ENCODE results near the gene C17orf75.

The C17orf75 gene

DNA sequence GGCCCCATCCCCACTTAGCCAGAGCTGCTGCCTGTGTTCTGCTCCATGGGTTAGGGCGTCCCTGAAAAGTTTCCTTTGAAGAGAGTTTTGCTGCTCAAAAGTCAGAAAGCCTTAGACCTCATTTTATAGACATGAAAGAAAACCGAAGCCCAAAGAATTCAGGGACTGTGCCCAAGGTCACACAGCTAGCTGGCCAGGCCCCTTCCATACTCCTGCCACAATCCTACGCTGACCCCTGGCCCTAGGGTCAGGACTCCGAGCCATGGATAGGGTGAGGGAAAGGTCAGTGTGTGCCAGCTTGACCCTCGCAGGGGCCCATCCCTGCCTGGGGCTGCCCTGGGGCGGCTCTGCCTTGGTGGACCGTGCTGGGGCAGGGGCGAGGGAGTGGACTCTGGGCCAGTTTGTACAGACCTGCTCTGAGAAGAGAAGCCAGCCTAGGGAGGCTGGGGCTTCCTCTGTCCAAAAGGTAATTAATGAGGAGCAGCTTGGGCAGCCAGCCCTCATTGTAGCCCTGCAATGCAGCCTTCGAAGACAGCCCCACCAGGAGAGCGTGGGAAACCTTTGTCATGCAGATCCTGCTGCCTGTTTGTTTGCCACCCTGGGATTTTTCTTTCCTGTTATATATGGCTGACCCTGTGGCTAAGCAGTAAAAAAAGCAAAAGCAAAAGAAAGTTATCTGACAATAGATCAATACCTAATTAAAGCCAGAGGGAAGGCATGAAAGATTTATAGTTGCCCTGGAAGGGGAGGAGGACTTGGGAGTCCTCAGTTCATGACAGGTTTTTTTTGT, 38.9 kb downstream of the C17orf75 start:
- DNase-seq: no peak

DNA sequence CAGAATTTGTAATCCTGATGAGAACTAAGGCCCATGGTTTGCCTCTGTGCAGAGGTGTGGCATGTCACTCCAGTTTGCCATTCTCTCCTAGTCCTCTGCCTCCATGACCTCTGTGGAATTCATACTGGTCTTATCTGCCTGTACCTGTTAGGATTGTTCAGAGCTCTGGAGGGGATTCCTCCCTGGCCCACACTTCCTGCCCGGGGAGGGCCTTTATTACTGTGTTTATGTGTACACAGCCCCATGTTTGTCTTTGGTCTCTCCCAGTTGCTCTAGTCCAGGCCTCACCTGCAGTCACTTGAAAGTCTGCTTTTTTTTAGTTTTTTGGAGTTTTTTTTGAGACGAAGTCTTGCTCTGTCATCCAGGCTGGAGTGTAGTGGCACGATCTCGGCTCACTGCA, 39.9 kb downstream of the C17orf75 start:
- no peak for DNase-seq

DNA sequence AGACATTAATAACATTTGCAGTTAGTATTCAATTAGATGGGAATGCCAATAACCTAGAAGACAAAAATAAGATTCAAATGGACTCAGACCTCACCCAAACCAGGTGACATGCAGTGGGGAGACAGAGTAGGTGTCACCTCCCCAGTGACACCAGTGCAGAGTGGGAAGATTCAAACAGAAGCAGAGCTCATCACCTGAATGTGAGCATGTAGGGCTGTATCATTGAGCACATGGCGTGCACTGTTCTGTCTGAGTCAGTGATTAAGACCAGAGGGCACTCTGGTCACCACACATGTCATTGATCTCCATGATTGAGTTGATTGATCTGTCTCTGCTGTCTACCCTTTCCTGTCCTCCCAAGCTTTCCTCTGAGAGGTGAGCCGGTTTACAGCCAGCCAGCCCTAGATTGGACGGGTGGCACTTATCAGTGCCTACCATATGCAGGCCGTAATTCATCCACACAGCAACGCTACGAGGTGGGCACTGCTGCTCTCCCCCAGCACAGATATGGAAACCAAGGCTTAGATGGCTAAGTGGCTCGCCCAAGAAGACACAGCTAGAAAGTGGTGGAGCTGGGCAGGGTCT, 42.3 kb downstream of the C17orf75 start:
- no peak for DNase-seq

DNA sequence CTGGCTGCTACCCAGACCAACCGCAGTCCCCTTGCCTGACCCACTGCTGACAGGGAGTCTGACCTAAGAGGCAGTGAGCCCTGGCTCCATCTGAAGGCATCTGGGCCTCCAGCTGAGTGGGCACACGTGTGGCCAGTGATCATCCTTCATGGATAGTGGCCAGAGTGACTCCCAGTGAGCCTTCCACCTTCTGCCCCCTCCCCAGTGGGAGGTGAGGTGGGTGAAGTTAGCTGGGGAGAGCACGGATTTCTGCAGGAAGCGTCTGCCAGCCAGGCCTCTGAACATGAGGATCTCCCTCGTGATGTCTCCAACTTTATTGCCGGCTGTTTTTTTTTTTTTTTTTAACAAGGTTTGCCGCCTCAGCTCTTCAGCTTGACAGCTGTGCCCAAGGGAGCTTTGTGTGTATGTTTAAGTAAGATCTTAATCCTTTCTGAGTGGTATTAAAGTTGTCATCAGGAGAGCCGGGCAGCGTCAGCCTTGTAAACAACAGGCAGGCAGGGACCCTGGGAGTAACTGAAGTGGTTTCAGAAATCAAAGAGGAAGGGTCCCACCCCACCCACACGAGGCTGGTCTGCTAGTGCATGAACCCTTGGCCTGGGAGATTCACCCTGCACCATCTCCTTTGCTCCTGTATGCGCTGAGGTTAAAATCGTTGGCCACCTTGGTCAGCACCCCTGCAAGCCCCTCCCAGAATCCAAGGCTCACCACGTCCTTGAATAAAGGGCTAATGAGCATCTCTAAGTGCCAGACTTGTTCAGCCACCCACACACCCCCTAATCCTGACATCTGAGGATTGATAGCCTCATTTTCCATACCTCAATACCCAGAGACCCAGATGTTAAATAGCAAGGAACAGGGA, 43.0 kb downstream of the C17orf75 start:
- DNase-seq: no peak

DNA sequence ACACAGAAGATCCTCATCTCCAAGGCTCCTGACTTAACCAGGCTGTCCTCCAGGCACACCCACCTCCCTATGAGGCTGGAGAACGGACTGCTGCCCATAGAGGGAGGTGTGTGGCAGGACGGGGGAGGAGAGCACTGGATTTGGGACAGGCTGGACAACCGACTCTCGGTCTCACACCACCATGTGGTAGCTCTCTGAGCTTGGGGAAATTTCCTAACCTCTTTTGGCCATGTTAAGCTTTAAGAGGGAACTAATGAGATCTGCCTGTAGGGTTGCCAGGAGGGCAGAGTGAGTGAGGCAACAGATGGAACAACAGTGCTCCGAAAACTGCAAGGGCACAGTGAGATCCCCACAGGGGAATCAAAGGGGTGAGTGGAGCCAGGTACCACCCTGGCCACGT, 43.7 kb downstream of the C17orf75 start:
- DNase-seq: no peak

DNA sequence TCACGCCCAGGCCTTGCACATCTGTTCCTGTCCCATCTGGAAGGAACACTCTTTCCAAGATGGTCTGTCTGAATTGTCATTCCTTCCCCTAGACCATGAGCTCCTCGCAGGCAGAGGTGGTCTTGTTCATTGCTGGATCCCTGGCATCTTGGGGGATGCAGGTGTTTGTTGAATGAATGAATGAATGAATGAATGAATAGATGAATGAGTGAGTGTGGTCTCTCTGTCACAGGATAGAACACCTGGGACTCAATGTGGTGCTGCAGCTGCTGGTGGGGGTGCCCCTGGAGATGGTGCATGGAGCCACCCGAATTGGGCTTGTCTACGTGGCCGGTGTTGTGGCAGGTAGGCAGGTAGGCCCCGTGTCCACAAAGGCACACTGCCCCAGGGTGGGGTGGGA, 44.1 kb downstream of the C17orf75 start:
- DNase-seq: no peak

DNA sequence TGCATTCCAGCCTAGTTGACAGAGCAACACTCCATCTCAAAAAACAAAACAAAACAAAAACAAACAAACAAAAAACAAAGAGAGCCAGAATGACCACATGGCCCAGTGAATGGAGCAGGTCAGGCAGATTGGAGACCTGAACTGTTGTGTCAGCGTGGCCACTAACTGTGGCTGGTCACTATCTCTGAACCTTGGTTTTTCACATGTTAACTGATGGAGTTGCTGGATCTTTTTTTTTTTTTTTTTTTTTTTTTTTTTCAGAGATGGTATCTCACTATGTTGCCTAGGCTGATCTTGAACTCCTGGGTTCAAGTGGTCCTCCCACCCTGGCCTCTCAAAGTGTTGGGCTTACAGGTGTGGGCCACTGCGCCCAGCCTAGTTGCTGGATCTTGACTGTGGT, 44.5 kb downstream of the C17orf75 start:
- DNase-seq: no peak

DNA sequence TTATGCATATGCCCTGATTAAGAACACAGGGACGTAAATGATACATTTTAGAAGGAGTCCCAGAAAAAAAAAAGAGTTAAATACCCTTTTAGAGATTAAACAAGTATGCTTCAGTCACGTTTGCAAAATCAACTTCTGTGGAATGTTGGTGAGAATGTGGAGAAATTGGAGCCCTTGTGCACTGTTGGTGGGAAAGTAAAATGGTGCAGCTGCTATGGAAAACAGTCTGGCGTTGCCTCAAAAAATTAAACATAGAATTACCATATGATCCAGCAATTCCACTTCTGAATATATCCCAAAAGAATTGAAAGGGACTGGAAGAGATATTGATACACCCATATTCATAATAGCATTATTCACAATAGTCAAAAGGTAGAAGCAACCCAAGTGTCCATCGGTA, 49.9 kb downstream of the C17orf75 start:
- DNase-seq: no peak

DNA sequence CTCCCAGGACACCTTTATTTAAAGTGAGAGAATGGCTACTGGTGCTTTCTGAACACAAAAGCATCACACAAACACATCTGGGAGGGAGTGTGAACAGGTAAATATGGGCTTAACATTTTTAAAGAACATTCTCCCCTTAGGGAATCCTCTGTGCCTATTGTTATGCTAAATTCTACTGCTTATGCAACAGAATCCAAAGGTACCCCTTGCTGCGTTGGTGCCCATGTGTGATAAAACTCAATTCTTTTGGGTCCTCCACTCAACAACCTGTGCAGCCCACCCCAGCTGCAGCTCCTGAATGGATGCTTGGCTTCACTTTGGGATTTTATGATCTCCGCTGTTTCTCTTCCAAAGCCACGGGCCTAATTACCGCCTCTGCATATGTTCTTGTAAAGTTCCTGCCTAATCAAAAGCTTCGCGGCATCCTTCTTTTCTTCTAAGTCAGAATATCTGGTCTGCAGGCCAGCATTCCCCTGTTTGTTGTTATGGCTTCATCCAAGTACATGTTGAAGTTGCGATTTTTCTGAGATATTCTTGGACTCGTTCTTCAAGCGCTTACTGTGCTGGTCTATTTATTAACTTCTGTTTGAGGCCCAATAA, 52.4 kb downstream of the C17orf75 start:
- no peak for DNase-seq

DNA sequence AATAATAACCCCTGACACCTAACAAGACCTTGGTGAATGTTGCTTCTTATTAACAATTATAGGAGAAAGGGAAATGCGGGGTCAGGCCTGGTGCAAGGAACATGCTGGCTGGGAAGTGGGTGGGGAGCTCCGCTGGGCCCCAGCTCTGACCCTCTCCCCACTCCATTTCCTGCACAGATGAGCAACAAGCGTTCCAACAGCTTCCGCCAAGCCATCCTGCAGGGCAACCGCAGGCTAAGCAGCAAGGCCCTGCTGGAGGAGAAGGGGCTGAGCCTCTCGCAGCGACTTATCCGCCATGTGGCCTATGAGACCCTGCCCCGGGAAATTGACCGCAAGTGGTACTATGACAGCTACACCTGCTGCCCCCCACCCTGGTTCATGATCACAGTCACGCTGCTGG, 53.4 kb downstream of the C17orf75 start:
- no peak for DNase-seq

DNA sequence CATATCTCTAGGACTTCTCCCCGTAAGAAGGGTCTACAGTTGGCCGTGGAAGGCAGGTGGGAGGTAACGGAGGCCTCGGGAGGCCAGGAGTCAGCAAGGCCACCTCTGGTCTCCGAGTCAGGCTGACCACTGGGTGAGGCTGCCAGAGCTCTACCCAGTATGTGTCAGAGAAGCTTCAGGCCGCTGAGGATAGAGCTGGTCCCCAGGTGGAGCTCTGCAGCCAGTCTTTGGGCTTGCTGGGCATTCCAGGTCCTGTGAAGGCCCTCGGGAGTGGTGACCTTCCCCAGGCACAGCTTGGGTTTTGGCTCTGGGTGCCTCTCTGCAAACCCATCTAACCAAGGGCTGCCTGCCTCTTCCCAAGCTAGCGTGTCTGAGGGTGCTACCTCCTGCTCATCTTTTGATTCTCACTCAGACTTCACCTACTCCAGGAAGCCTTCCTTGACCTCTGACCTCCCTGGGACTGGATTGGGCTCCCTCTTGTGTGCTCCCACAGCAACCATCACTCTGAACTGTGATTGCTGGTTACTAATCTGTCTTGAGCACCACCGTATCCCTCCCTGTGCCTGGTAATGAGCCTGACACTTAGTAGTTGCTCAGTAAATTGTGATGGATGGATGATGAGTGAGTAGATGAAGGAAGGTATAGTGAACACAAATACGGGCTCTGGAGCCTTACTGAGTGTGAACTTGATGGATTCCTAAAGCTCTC, 54.0 kb downstream of the C17orf75 start:
- no peak for DNase-seq

DNA sequence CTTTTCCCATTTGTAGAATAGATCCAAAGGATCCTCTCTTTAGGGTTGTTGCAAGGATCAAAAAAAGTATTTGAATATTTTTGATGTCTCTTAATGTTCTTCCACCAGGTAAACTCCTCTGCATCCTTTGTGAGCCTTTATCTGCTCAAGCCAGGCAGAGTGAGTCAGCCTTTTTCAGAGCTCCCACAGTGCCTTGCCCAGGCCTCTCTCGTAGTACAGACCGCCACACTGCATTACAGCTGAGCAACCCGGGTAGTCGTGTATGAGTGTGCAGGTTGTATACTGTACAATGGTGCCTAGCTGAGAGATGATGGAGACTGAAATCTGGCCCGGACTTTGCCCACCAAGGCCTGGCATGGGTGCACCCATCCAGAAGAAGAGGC, 55.5 kb downstream of the C17orf75 start:
- DNase-seq: no peak

DNA sequence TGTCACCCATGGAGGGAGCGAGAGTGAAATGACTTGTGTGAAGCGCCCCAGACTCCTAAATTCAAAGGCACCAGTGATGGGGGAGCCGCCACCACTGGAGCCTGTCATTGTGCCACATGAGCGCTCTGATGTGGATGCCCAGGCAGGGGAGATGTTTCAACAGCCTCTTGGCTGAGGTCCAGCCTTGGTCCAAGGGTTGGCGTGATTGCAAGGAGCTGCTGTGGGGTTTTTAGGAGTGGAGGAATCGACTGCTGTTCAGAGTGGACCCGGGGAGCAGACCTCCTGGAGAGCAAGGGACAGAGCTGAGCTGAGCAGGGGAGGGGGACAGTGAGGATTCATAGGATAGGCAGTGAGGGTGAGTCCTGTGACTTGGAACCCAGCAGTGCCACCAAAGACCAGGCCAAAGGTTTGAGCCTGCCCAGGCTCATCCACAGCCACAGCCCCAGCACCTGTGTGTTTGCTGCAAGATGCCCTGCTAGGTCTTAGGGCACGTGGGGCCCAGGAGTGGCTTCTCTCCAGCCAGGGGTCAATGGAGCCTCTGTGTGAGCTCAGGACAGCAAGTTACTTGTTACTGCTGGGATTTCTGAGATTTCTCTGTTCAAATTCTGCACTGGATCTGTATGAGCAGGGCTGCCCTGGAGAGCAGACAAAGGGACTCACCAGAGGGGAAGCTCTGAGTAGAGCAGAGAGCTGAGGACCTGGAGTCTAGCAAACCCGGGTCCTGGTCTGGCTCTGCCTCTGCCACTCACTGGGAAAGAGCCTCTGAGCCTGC, 56.0 kb downstream of the C17orf75 start:
- DNase-seq: no peak

DNA sequence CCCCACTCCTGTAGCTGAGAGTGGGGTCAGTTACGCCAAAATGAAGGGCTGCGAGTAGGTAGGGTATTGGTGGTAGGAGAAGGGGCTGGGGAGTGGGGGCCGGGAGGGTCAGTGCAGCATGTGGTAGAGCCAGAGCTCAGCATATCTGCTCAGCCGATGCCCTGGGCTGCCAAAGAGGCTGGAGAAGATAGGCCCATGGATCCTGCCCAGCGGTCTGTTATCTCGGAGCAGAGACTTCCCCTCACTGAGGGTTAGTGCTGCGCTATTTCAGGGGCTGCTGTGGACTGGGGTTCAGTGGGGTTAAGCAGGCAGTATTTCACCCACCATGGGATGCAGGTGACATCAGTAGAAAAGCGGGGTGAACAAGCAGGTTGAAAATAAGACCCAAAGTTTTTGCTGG, 56.7 kb downstream of the C17orf75 start:
- no peak for DNase-seq

DNA sequence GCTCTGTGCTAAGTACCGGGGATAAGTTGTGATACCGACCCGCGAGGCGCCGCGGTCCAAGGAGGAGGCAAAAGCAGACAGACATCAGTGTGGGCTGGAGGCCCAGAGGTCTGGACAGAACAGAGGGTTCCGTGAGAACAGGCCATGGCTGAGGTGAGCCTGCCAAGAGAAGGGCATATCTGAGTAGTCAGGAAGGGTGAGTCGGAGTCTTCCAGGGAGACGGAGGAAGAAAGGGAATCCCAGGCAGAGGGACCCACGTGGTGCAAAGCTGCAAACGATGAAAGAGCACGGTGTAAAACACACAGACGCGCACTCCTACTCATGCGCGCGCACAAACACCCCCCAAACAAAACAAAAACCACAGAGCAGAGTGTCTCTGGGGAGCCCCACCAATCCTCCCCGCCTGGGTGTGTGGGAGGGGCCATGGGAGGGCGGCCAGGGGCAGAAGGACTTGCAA, 58.2 kb downstream of the C17orf75 start:
- no peak for DNase-seq

DNA sequence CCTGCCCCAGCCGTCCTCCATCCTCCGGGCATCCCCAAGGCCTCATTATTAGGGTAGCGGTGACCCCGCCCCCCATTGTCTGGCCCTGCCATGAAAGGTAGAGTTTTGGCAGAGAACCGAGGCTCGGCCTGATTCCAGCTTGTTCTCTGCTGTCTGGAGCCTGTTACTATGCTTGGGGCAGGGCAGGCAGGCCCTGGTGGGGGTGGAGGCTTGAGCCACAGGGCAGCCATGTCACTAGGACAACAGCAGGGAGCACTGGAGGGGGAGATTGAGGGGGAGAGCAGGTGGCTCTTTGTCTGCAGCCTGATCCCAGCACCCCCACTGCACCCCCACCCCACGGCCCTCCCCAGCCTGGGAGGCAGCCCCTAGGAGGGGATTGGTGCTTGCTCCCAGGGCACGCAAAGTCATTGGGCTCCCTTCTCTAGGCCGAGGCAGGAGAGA, 60.9 kb downstream of the C17orf75 start:
- DNase-seq: no peak

DNA sequence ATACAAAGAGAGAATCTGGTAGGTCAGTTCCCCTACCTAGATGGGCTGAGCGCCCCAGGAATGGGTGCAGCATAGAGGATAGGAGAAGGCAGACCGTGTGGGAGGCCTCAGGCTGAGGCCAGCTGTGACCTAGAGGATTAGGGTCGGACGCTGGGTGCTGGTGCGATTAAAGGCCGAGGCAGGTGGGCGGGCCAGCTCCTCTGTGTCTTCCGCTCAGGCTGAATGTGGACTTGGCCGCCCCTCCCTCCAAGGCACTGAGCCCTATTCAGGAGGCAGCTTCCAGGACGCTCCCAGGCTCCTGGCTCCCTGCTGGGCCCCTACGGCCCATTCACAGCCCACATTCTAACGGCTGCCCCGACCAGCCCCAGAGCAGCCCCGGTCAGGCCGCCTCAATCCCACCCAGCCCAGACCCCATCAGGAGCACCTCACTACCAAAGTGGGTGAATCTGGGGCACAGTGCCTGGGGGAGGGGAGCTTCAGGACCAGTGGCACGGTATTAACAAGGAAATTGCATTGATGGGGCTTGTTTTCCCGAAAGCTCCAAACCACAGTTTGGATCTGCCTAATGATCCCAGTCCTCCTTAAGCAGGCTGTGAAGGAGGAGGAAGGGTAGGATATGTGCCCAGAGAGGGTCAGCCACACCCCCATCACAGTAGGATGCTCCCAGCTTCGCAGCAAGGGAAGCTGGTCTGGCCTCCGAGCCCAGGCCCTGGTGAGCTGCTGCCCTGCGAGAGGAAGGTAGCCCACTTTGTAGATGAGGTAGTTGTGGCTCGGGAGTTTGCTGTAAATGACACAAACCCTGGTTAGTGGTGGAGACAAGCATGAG, 61.9 kb downstream of the C17orf75 start:
- DNase-seq: no peak

DNA sequence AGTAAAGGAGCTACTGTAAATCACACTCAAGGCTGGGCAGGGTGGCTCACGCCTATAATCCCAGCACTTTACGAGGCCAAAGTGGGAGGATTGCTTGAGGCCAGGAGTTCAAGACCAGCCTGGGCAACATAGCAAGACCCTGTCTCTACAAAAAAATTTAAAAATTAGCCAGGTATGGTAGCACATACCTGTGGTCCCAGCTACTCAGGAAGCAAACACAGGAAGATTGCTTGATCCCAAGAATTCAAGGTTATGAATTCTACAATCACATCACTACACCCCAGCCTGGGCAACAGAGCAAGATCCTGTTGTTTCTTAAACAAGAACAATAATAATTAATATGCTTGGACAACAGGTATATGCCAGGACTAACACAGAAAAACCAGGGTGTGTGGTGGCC, 63.2 kb downstream of the C17orf75 start:
- DNase-seq: no peak

Data from activated naive CD4-positive, alpha-beta T cell (primary cell).